ENCODE data around the gene ICAM3.

DNA sequence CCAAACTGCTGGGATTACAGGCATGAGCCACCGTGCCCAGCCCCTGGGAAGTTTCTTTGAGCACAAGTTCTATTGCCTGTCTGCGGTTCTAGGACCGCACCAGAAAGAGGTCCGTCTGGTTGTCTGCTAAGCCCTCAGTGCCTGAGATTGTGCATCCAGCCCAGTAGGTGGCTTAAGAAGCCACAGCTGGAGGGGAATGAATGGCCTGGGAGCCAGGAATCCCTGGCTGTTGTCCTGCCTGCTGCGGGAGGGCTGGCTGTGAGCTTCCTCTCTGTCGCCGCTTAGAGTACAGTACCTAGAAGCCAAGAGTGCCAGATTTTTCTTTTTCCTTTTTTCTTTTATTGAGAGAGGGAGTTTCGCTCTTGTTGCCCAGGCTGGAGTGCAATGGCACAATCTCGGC, 45.2 kb upstream of the ICAM3 start:
- TF ChIP-seq, protein P1, sequence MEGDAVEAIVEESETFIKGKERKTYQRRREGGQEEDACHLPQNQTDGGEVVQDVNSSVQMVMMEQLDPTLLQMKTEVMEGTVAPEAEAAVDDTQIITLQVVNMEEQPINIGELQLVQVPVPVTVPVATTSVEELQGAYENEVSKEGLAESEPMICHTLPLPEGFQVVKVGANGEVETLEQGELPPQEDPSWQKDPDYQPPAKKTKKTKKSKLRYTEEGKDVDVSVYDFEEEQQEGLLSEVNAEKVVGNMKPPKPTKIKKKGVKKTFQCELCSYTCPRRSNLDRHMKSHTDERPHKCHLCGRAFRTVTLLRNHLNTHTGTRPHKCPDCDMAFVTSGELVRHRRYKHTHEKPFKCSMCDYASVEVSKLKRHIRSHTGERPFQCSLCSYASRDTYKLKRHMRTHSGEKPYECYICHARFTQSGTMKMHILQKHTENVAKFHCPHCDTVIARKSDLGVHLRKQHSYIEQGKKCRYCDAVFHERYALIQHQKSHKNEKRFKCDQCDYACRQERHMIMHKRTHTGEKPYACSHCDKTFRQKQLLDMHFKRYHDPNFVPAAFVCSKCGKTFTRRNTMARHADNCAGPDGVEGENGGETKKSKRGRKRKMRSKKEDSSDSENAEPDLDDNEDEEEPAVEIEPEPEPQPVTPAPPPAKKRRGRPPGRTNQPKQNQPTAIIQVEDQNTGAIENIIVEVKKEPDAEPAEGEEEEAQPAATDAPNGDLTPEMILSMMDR (IDR thresholded peaks at IDR 0.05; ENCODE audit: poor library complexity): no peak
- TF ChIP-seq EZH2 (IDR thresholded peaks at IDR 0.05; ENCODE audit: borderline replicate concordance): no peak

Measured in hepatocyte (in vitro differentiated cells).